Fibroblast of skin of right quadriceps (primary cell): ENCODE data around the gene ATG2A.
A peak's percentile ranks its signal among the peaks of the same experiment; 100 is the strongest.

Experiments
- DNase-seq: peaks from one replicate; pipeline ENCODE4 v3.0.0-alpha.2; 2013

Gene ATG2A

GRCh38 chr11:64867748-64868462 lies 49.1 kb downstream of the ATG2A start:
- DNase-seq: no peak

DNA sequence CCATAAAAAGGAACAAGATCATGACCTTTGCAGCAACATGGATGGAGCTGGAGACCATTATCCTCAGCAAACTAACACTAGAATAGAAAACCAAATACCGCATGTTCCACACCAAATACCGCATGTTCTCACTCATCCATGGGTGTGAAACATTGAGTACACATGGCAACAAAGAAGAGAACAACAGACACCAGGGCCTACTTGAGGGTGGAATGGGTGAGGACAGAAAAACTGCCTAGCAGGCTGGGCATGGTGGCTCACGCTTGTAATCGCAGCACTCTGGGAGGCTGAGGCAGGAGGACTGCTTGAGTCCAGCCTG lies 50.9 kb downstream of the ATG2A start:
- DNase-seq: no peak

DNA sequence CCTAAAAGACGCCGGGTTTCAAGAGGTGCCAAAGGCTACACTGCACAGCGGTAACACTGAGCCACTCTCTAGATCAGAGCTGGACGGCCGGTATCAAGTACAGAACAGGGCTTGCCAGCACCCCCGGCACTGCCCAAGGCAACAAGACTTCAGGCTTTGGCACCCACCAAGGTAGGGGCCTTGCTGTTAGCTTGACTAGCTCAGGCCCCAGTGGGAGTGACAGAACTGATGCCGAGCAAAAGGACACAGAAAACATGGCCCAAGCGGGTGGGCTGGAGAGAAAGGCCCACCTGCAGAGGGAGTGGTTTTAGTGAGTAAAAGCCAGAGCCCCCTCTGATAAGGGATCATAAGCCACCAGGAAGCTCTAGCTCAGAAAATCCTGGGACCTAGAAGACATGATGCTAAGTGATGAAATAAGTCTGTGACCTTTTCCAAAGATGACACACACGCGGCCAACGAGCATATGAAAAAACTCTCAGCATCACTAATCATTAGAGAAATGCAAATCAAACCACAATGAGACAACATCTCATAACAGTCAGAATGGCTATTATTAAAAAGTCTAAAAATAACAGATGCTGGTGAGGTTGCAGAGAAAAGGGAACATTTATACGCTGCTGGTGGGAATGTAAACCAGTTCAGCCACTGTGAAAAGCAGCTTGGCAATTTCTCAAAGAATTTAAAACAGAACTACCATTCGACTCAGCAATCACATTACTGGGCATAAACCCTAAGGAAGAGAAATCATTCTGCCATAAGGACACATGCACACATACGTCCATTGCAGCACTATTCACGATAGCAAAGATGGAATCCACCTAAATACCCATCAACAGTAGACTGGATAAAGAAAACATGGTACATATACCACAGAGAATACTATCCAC lies 51.5 kb downstream of the ATG2A start:
- peak; percentile 80 for DNase-seq

DNA sequence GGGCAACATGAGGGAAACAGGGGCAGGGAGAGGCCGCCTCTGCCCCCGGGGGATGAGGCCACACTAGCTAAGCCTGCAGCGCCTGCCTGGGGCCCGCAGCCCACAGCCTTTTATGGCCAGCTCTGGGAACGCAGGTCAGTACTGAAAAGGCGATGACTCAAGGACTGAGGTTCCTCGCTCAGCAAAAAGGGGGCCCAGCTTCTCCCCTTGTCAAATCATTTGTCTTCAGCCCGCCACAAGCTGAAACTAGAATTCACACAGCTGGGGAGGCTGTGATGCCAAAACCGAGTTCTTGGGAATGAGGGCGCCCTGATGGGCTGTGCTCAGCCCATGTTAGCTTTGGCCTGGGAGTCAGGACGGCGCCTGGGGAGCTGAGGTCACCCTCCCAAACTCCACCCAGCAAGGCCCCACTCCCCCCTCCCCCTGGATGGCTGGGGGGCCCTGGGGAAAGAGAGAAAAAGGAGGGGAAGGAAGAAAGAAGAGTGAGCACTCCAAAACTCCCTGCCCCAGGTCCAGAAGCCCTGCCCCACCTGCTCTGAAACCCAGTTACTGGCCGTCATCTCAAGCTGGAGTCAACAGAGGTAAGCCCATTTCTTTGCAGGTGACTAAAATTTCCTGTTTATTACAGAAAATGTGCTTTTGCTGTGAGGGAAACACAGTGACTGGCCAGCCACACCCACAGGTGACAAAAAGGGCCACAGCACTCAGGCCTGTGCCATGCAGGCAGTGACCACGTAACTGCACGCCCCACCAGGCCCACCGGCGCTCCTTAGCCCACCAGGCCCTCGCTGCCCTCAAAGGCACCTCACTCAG lies 52.3 kb downstream of the ATG2A start:
- DNase-seq: peak; percentile 86

DNA sequence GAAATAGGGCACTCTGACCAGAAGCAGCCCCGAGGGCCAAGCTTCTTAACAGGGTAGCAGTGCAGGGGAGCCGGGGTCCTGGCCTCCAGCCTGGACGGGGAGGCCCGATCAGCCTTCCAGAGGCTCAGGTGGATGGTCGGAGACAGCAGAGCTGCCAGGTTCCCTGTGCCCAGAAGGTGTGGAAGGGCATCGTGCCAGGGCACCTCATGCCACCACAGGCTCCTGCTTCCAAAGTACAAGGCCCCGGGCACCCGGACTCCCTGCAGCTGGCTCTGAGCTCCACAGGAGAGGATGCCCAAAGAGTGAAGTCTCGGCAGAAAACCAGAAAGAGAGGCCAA lies 52.9 kb downstream of the ATG2A start:
- DNase-seq: no peak

DNA sequence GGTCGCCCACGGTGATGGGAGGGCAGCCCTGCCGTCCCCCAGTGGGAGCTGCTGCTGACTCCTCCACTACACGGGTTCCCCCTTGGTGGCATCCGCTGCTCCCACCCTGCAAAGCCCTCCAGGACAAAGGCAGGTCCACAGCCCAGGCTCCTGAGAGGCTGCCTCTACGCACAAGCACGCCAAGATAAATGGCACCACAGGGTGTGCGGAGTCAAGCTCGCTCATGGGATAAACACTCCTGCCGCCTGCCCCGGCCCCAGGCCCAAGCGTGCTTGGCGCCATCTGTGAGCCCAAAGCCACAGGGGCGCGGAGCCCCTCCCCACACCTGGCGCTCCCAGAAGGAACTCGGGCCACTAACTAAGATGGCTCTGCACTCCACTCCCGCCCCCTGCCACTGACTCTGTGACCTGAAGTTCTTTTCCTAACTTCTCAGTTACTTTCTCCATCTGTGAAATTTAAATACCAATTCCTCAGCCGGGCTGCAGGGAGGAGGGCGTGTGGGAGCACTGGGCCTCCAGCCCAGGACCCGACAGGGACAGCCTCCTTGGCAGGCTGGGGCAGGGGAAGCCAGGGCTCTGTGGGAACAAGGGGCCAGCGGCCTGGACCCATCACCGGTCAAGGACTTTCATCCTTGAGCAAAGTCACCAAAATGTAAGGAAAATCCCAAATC lies 53.5 kb downstream of the ATG2A start:
- DNase-seq: no peak

- no peak for DNase-seq
Measured at GRCh38 chr11:64862987-64863390, 54.0 kb downstream of the ATG2A start.

GRCh38 chr11:64861227-64861975 lies 55.6 kb downstream of the ATG2A start:
- no peak for DNase-seq

DNA sequence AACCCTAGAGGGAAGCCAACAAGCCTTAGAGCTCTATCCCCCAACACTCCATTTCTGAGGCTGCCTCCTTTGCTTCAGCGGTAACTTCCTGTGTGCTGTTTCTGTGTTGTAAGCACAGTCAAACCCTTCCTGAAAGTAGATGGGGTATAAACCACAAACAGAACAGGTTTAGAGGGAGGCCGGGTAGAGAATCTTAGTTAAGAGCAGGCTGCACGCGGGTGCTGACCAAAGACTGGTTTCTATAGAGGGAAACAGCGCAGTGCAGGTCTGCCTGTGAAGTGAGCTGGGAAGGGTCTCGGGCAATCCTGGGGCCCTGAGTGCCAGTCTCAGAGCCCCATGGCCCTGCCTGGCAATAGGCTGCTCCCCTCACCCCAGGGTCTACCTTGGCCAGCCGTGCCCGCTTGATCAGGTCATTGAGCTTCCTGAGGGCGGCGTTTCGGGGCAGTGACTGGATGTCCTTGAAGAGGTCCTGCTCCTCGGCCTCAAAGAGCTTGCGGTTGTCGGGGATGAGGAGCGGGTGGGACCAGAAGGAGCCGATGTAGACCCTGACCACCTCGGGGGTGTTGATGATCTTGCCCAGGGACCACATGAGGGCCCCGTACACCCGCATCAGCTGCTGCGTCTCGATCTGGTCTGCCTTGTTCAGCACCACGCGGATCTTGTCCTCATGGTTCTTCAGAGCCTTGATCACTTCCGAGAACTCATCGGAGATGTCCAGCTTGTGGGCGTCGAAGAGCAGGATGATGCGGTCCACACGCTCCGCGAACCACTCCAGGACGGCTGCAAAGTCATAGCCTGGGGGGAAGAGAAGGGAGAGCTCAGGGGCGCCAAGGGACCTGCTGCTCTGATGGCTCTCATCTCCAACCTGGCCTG lies 57.2 kb downstream of the ATG2A start:
- no peak for DNase-seq

GRCh38 chr11:64858467-64859263 lies 58.3 kb downstream of the ATG2A start:
- no peak for DNase-seq

GRCh38 chr11:64857485-64857884 lies 59.5 kb downstream of the ATG2A start:
- DNase-seq: no peak

- peak; percentile 76 for DNase-seq
Measured at GRCh38 chr11:64856382-64857227, 60.4 kb downstream of the ATG2A start.

DNA sequence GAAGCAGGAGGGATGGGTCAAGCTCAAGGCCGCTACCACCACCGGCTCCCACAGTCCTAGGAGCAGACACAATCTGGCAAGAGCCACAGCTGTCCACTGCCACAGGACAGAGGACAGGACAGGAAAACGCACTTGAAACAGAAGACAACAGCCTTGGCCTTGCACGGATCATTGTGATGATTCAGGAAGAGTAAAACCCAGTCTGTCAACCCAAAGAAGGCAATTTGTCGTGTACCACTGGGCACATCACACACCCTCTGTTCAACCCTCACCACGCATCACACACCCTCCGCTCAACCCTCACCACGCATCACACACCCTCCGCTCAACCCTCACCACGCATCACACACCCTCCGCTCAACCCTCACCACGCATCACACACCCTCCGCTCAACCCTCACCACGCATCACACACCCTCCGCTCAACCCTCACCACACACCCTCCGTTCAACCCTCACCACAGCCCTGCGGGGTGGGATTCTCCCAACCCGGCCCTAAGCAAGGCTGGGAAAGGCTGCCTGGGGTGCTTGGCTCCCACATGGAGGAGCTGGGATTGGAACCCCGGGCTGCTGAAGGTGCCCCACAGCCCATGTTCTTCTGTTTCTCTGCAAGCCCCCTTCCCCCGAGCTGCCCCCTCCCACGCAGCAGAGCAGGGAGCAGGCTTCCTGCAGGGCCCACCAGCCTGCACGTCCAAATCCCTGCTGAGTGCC lies 61.3 kb downstream of the ATG2A start:
- no peak for DNase-seq

- peak; percentile 90 for DNase-seq
Measured at GRCh38 chr11:64854534-64855502, 62.2 kb downstream of the ATG2A start.

DNA sequence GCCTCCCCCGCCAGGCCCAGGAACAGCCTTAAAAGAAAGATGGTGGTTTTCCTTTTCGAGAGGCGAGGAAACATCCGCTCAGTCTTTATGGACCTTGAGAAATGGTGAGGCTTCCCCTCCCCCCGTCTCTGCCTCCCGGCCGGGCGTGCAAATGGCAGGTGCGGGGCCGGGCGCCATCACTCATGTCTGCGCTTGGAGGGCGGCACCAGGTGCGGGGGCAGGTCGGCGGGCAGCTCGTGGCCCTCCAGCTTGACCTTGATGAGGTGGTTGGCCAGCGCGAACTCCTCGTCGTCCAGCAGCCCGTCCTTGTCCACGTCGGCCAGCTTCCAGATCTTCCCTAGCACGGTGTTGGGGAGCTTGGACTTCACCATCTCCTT lies 62.9 kb downstream of the ATG2A start:
- DNase-seq: no peak

DNA sequence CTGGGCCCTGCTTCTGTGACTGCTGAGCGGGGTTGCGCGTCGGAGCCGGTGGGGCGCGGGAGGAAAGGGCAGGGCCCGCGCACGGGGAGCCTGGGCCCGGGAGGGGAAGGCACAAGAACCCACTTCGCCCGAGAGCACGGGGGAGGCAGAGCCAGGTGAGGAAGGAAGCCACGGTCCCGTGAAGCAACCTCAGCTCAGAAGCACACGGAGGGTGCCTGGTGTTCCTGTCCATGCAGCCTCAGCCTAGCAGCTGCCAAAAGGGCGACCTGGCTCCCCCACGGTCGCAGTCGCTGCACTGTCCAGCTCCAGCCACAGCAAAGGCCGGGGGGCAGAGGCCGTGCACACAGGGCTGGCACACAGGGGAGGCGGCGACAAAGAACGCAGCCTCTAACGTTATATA lies 63.3 kb downstream of the ATG2A start:
- DNase-seq: no peak

DNA sequence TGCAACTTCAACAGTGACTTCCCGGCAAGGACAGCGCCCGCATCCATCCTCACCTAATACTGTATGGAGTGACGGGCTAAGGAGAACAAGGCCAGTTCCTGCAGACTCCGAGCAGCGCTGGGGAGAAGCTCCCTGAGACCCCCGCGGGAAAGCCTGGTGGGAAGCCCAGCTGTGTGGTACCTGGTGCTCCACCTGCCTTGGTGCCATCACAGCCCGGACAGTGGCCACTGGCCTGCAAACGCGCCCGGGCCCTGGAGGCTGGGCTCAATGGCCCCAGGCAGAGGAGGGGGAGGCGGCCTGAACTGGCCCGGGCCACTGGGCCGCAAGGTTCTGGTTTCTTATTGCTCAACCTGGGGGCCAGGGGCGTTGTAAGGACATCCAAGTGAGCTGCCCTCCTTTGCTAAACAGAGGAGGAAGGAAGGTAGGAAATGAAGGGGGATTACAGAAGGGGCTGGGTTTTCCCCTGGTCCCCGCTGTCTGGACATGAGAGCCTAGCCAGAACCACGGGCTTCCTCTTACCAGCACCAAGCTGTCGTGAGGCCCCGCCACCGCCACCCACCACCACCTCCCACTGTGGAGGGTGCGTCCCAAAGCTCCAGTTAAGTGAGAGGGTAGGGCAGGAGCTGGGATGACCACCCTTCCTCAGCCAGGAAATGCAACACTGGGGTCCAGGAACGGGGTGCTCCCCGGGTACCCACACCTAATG lies 64.1 kb downstream of the ATG2A start:
- DNase-seq: no peak
